ENCODE data around the gene PTTG1IP.

GRCh38 chr21:44903050-44903685 lies 29.7 kb upstream of the PTTG1IP start:
- TF ChIP-seq POLR2A (IDR thresholded peaks at IDR 0.05; ENCODE audit: low read depth, low read length) (no peak), CTCF (conservative IDR thresholded peaks at IDR 0.05; ENCODE audit: low read depth, low read length) (no peak), CEBPB (IDR thresholded peaks at IDR 0.05; ENCODE audit: low read depth, low read length) (no peak), RFX5 (IDR thresholded peaks at IDR 0.05; ENCODE audit: low read depth, low read length) (no peak), USF2 (IDR thresholded peaks at IDR 0.05; ENCODE audit: low read depth, low read length) (no peak), RCOR1 (IDR thresholded peaks at IDR 0.05; ENCODE audit: insufficient replicate concordance, low read length) (no peak), BHLHE40 (IDR thresholded peaks at IDR 0.05; ENCODE audit: low read depth, low read length) (no peak), MXI1 (IDR thresholded peaks at IDR 0.05; ENCODE audit: borderline replicate concordance, low read depth, low read length) (no peak), NFE2L2 (IDR thresholded peaks at IDR 0.05; ENCODE audit: low read depth, low read length) (no peak), MAZ (IDR thresholded peaks at IDR 0.05; ENCODE audit: borderline replicate concordance, low read depth, low read length) (no peak), MAFK (IDR thresholded peaks at IDR 0.05; ENCODE audit: low read depth, low read length) (no peak), SMC3 (IDR thresholded peaks at IDR 0.05; ENCODE audit: low read depth, low read length) (no peak)

Data from IMR-90 (cell line).